Measurements from ENCODE around the gene SLC16A10.
"Not testable (repeated sequence)": the region's sequence is repeated elsewhere in the genome, so short reads cannot be mapped to it uniquely, and the experiment has no call there.

SLC16A10 gene

DNA sequence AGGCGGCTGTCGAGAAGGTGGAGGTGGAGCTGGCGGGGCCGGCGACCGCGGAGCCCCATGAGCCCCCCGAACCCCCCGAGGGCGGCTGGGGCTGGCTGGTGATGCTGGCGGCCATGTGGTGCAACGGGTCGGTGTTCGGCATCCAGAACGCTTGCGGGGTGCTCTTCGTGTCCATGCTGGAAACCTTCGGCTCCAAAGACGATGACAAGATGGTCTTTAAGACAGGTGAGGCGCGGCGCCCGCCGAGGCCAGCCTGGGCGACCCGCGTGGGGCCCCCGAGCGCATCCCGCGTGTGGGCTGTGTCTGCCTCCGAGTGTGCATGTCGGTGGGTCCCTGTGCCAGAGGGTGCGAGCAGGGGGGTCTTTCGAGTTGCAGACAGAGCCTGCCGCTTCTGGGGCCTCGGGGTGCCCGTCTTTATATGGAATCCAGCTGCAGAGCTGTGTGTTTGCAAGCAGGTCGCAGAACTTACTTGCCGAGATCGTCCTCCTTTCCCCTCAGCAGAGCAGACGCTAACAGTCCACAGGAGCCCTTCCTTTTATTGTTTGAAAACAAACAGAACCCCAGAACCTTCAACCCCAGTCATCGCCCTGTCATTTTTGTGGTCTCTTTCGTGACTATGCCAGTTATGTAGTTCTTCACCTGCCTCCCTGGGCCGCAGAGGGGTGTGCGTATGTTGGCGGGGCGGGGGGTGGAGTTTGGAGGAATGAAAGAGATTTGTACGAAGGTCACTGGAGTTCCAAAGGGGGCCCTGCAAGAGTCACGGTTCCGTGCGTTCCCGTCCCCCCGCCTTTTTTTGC lies 766 bp downstream of the SLC16A10 start:
- TF ChIP-seq CTCF (IDR thresholded peaks at IDR 0.05; ENCODE audit: low read depth, low read length), result no peak
- no peak for DNase-seq (ENCODE audit: extremely low read depth, low read depth)

GRCh38 chr6:111088668-111089003 lies 1.3 kb downstream of the SLC16A10 start:
- DNase-seq (ENCODE audit: extremely low read depth, low read depth), result no peak
- no peak for TF ChIP-seq CTCF (IDR thresholded peaks at IDR 0.05; ENCODE audit: low read depth, low read length)

- no peak for TF ChIP-seq CTCF (IDR thresholded peaks at IDR 0.05; ENCODE audit: low read depth, low read length)
- no peak for DNase-seq (ENCODE audit: extremely low read depth, low read depth)
These were observed 3.5 kb downstream of the SLC16A10 start for GRCh38 chr6:111090766-111091165.

DNA sequence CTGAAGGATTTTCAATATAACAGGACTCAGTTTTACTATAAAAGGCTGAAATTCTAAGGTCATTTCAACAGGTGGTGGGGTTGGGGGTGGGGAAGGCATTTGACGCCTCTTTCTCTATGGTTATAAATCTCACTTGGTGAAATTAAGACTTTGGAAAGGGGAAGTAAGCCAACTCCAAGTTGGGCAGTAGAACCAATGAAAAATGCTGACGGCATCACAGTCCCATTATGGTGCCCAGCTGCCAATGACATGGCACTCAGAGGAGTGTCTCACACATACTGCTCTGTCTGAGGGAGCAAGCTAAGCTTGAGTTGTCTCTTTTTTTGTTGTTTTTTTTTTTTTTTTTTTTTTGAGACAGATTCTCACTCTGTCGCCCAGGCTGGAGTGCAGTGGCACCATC lies 4.7 kb downstream of the SLC16A10 start:
- no peak for TF ChIP-seq CTCF (IDR thresholded peaks at IDR 0.05; ENCODE audit: low read depth, low read length)
- no peak for DNase-seq (ENCODE audit: extremely low read depth, low read depth)

DNA sequence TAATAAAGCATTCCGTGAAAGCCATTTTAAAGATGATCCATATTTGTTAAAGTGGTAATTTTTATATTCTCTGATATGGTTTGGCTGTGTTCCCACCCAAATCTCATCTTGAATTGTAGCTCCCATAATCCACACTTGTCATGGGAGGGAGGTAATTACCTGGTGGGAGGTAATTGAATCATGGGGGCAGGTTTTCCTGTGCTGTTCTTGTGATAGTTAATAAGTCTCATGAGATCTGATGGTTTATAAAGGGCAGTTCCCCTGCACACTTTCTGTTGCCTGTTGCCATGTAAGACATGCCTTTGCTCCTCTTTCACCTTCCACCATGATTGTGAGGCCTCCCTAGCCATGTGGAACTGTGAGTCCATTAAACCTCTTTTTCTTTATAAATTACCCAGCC lies 8.2 kb downstream of the SLC16A10 start:
- DNase-seq (ENCODE audit: extremely low read depth, low read depth), result not testable (repeated sequence)

GRCh38 chr6:111096246-111096645 lies 8.9 kb downstream of the SLC16A10 start:
- TF ChIP-seq CTCF (IDR thresholded peaks at IDR 0.05; ENCODE audit: low read depth, low read length), result no peak
- no peak for DNase-seq (ENCODE audit: extremely low read depth, low read depth)

DNA sequence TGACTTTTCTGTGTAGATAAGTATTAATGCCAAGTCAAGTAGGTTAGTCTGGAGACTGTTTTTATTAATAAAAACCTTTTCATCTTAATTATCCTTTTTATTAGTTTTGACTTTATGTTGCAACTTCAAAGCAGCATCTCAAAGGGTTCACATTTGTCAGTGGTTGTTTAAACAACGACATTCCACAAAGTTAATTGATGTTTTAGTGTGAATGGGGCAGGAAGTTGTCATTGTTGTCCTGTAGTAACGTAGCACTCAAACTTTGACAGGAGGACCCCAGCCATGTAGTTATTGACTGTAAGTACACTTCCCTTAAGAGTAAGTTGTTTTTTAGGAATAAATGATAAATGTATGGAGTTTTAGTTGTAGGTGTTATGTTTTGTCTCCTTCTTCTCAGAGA lies 11.3 kb downstream of the SLC16A10 start:
- DNase-seq (ENCODE audit: extremely low read depth, low read depth), result no peak
- no peak for TF ChIP-seq CTCF (IDR thresholded peaks at IDR 0.05; ENCODE audit: low read depth, low read length)

DNA sequence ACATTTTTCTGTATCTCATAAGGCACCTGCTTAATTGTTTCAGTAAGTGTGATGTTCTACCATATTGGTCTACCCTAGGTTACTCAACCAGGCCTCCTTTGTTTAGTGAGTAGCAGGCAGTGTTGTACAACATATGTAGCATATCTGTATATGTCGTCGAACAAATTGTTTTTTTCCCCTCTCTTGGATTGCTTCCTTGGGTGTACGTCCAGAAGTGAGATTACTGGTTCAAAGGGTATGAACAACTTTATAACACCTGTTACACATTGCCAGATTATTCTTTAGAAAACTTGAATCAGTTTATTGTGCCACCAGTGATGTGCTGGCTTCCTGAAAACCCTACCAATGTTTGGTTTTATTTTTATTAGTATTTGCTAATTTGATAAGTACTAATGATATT lies 14.7 kb downstream of the SLC16A10 start:
- no peak for TF ChIP-seq CTCF (IDR thresholded peaks at IDR 0.05; ENCODE audit: low read depth, low read length)
- DNase-seq (ENCODE audit: extremely low read depth, low read depth), result no peak

Data from AG09319 (cell line).